NCI-H510A treated with DMSO at 0.1 percent for 48 hours (cell line): ENCODE data around the gene B4GALNT2.

Experiments used
- DNase-seq: peaks from one replicate; lab custom pipeline; 2025; lab: John Stamatoyannopoulos, UW

B4GALNT2 gene

DNA sequence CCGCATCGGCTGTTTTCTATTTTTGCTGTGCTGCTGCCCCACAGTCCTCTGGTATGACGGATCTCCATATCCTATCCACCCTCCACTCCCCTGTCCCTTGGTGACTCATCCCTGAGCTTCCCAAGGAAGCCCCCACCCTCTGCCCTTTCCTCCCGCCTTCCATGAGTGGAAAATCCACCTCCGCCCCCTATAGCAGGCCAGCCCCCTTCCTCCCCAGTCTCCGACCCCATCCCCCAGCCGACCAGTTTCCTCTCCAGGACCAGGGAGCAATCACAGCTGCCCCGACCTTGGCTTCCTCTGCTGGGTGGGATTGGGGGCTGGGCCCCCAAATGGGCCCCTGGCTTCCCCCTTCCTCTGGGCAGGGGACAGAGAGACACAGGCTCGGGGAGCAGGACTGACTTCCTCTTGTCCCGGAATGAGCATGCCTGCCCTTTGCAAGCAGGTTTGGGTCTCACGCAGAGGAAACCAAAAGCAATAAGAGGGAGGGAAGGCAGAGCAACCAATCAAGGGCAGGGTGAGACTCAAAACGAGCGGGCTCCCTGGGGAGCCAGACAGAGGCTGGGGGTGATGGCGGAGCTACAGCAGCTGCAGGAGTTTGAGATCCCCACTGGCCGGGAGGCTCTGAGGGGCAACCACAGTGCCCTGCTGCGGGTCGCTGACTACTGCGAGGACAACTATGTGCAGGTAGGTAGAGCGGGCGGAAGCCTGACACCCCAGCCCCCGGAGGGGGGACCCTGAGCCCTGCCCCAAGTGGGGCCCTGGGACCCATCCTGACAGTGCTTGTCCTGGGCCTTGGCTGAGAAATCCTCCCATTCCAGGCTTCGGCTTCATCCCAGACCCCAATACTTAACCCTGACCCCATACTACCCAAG, 77.8 kb downstream of the B4GALNT2 start, which contains the start of the genes ABI3 and GNGT2:
ABI3 (plus strand) TSS at position 550 of the 872 bp plus-strand sequence; CDS start at position 568, 18 bp downstream.
GNGT2 (minus strand) TSS at position 417 of the 872 bp plus-strand sequence. CDS start 3,152 bp downstream, outside the sequence.
- DNase-seq, result no peak

- DNase-seq, result no peak
Measured at GRCh38 chr17:49213399-49213798, 80.8 kb downstream of the B4GALNT2 start.

DNA sequence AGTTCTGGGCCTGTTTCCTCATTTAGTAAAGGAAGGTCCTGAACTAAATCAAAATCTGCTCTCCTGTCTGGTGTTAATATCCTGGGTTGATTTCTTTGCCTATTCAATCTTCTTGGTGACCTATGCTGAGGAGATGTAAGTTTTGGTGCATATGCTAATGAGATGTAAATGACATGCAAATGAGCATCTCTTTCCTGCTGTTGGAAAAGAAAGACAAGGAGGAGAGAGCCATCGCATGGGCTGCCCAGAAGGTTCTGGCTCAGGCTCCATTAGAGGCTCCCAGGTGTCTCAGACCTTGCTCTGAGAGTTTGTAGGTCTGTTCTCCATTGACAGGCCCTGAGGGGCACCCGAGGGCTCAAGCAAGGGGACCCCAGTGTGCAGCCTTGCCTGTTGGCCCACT, 81.3 kb downstream of the B4GALNT2 start:
- DNase-seq, result no peak

DNA sequence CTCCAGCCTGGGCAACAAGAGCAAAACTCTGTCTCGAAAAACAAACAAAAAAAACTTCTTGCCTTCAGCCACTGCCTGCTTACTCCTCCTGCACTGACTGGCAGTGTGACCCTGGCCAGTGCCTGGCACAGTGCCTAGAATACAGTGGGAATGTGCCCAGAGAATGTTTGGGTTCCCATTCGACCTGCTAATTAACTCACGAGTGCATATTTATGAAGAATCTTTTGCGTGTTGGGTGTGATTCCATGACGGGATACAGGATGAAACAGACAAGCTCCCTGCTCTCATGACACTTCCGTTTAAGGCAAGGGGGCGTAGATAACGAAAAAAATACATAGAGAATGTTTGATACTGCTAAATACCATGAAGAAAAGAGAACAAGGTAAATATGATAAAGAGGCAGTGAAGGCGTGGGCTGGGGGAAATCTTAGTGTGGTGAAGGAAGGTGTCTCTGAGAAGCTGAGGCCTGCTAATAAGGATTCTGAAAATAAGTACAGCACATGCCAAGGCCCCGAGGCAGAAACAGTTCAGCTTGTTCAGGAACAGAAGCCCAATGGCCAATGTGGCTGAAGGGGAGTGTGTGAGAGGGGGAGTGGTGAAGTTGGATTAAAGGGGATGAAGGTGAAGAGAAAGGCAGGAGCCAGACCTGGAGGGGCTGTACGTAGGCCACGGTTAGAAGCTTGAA, 82.2 kb downstream of the B4GALNT2 start:
- DNase-seq, result no peak

GRCh38 chr17:49216482-49216881, 83.9 kb downstream of the B4GALNT2 start:
- DNase-seq, result no peak

DNA sequence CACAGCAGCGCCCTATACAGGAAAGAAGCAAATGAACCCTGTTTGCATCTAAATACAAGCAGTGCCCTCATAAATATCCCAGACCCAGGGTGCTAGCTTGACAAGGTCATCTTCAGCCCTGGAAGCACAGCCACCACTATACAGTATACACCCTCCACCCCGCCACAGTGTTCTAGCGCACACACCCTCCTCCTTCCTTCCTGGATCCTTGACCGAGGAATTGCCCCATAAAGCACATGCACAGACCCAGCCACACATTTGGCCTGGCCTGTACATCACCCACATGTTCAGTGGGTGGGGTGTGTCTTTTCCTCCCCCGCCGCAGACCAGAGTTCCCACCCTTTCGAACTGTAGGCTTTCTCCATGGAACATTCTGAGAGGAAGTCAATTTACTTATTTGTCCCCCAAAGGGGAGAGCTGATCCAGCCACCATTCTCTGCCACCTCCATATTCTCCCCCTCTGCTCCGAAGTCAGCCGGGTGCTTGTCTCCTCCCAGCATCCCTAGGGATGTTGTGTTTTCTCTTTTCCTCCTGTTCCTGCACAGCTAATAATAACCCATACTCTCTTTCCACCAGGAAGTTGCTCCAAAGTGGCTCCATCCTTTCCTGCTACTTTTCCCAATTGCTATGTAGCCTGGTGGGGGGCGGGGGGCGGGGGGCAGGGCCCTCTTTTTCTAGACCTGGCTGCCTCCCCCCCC, 84.5 kb downstream of the B4GALNT2 start:
- no peak for DNase-seq

DNA sequence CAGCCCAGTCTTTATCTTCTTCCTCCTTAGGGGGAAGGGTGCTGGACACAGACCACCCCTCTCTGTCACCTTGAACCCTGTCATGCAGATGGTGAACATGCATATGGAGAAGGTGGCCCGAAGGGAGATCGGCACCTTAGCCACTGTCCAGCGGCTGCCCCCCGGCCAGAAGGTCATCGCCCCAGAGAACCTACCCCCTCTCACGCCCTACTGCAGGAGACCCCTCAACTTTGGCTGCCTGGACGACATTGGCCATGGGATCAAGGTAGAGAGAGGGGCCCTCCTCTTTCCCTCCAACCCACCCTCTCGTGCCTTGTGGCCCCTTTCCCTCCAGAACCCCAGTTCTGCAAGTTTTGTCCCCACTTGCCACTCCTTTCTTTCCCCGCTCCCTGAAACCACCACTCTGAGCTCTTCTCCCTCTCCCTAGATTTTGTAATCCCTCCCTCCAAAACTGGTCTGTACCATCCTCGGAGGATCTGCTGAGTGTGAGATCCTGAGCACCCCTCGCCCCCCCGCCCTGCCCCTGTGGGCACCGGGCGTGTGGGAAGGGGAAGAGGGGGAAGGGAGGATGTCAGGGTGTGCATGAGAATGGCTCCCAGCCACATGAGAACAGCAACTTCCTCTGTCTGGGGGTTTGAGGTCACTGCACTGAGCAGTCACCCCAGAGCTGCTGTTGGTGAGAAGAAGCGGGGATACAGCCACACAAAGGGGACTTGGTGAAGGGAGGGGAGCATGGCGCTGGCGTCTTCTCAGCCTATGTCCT, 85.3 kb downstream of the B4GALNT2 start:
- no peak for DNase-seq

DNA sequence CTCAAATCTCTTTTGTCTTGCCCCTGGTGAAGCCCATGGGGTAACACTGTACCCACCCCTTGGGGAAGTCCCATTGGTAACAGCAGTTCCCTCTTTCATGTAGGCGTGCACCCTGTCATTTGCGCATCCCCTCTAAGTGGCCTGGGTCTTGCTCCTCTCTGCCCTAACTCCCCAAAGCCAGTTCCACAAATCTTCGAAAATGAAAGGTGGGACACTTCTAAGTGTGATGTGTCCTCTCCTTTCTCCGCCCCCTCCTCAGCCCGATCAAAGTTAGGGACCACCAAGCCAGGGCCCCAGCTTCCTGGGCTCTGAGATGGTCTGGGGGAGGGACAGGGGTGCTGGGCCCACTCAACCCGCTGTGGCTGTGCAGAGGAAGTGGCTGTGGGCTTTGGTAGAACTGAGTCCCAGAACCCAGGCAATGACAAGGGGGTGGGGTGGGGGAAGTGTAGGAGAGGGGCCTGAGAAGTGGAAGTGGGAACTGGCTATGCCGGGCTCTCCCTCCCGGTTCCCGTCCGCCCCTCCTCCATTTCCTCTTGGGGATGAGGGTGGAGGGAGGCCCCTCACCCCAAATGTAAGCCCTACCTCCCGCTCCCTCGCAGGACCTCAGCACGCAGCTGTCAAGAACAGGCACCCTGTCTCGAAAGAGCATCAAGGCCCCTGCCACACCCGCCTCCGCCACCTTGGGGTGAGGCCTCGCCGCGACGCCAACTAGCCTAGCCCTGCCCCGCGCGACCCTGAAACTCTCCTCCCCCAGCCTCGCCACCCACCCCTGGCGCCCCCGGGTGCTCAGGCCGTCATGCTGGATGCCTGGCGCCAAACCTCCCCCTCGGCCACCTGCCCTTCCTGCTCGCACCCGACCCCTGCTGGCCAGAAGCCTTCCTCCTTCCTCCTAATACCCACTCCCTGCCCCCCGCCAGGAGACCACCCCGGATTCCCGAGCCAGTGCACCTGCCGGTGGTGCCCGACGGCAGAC, 86.7 kb downstream of the B4GALNT2 start:
- DNase-seq, result no peak

GRCh38 chr17:49219987-49220386, 87.4 kb downstream of the B4GALNT2 start:
- no peak for DNase-seq

DNA sequence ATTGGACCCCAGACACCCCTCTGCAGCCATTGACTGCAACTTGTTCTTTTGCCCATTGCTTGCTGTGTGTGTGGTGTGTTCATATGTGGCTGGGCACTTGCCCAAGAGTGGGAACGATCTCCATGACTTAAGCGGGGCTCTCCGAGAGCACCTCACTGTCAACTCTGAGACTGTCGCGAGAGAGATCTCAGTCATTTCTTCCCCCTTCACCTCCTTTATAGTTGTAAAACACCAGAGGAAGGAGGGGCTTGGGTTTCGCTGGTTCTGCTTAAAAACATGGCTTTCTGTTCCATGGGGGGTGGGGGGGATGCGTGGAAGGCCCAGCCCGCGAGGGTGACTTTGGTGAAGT, 90.6 kb downstream of the B4GALNT2 start:
- DNase-seq, result no peak

GRCh38 chr17:49223517-49224197, 91.1 kb downstream of the B4GALNT2 start:
- peak; percentile 68 for DNase-seq

DNA sequence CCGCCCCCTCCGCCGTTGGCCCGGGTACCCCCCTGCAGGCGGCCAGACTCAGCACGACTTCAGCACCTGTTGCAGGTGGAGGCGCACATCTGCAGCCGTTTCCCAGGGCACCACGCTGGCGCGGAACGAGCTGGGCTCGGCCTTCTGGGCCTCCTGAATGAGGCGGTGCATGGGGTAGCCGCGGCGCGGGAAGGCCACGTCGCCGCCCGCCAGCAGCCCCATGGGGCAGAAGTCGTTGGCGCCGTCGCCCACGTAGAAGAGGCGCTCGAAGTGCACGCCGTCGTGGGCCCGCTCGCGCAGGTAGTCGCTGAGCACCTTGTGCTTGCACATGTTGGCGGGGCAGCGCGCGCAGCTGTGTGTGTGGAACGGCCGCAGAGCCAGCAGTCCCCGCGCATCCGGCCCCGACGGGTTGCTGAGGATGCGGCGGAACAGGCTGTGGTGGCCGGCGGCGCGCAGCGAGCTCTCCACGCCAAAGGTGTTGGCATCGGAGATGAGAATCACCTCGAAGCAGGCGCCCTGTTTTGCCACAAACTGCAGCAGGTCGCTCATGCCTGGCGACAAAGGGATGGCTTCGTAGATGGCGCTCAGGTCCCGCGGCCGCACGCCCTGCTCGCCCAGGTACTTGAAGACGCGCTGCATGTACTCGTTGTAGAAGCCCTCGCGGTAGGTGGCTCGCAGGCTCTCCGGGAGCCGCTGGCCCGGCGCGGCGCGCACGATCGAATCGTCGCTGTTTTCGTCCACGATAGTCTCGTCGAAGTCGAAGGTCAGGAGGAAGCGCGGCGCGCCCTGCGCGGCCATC, 91.8 kb downstream of the B4GALNT2 start:
- peak; percentile 78 for DNase-seq

- no peak for DNase-seq
Measured at GRCh38 chr17:49224997-49225337, 92.4 kb downstream of the B4GALNT2 start.

DNA sequence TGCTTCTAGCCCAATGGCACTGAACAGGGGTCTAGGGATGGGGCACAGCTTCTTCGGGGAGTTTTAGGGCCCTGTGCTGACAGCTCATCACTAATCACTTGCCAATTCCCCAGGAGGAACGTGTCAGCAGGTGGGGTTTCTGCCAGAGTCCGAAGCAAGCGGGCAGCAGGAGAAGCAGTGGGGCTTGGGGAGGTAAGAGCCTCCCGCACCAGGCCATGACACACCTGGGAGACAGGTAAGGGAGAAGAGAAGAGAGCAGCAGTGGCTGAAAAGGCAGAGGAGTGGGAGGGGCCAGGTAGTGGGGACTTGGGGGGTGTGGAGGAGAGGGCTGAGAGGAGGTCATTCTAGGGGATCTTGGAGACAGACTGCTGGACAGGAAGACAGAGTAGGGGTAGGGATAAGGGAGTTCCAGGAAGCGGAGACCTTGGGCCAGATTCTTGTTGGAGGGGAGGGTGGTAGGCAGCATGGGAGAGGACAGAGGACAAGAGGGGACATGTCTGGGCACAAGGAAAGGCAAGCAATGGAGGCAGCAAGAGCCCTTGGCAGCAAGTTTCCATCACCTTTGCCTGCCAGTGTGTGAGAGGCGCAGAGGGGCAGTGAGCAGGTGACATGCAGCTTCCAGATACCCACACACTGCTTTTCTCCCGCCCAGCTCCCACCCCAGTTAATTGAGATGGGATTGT, 93.1 kb downstream of the B4GALNT2 start:
- DNase-seq, result no peak
